Activated T-helper 1 cell treated with anti-CD3 and anti-CD28 coated beads, Interleukin-2, amount 50 U/mL, for 16 hours (primary cell): Measurements from ENCODE around the gene PKP1.

ENCODE experiments used
- DNase-seq, 2 donors: peaks; one replicate each; pipeline ENCODE4 v3.0.0-alpha.2; 2020; ENCODE audit warnings: low read depth in 1 of 2, low spot score in 1 of 2

The PKP1 gene

GRCh38 chr1:201281573-201281972 lies 1.7 kb upstream of the PKP1 start:
- no peak for DNase-seq

GRCh38 chr1:201282216-201282615 lies 1.1 kb upstream of the PKP1 start:
- no peak for DNase-seq

GRCh38 chr1:201283836-201284553 lies 689 bp downstream of the PKP1 start:
- DNase-seq, result no peak

- no peak for DNase-seq
Observed at GRCh38 chr1:201284636-201285035, 1.3 kb downstream of the PKP1 start.

GRCh38 chr1:201285846-201286245 lies 2.5 kb downstream of the PKP1 start:
- DNase-seq, result no peak

- DNase-seq, result no peak
Observed at GRCh38 chr1:201286445-201286844, 3.1 kb downstream of the PKP1 start.

GRCh38 chr1:201288007-201288406 lies 4.7 kb downstream of the PKP1 start:
- no peak for DNase-seq

GRCh38 chr1:201288765-201289164 lies 5.5 kb downstream of the PKP1 start:
- no peak for DNase-seq

- no peak for DNase-seq
Observed at GRCh38 chr1:201290551-201290950, 7.2 kb downstream of the PKP1 start.

- no peak for DNase-seq
Observed at GRCh38 chr1:201291916-201292315, 8.6 kb downstream of the PKP1 start.

GRCh38 chr1:201294876-201295275 lies 11.6 kb downstream of the PKP1 start:
- no peak for DNase-seq

- DNase-seq, result no peak
Observed at GRCh38 chr1:201295346-201295745, 12.0 kb downstream of the PKP1 start.

GRCh38 chr1:201295861-201296260 lies 12.6 kb downstream of the PKP1 start:
- DNase-seq, result no peak

GRCh38 chr1:201296352-201296751 lies 13.0 kb downstream of the PKP1 start:
- no peak for DNase-seq

- no peak for DNase-seq
Observed at GRCh38 chr1:201298396-201299381, 15.4 kb downstream of the PKP1 start.

GRCh38 chr1:201299968-201300367 lies 16.7 kb downstream of the PKP1 start:
- no peak for DNase-seq

GRCh38 chr1:201300641-201301040 lies 17.3 kb downstream of the PKP1 start:
- no peak for DNase-seq

- DNase-seq, result no peak
Observed at GRCh38 chr1:201302163-201303152, 19.2 kb downstream of the PKP1 start.

- DNase-seq, result no peak
Observed at GRCh38 chr1:201304126-201304525, 20.8 kb downstream of the PKP1 start.

- no peak for DNase-seq
Observed at GRCh38 chr1:201305815-201306214, 22.5 kb downstream of the PKP1 start.

GRCh38 chr1:201307231-201307630 lies 23.9 kb downstream of the PKP1 start:
- DNase-seq, result no peak
